OCI-LY1 (cell line): ENCODE results near the gene RAB40A.
"Not testable (repeated sequence)": the region's sequence is repeated elsewhere in the genome, so short reads cannot be mapped to it uniquely, and the experiment has no call there.

Experiments used
- H2AFZ ChIP-seq: fragments of 200-600 bp; sonication (generic), shearing (Covaris generic); 2 replicates; pipeline ENCODE4 v1.6.0; 2014; ENCODE audit warnings: antibody characterized with exemption, mild to moderate bottlenecking, low read length
- H3F3A ChIP-seq: fragments of 200-600 bp; sonication (generic), shearing (Covaris generic); 2 replicates; pipeline ENCODE4 v1.6.0; 2014; ENCODE audit warnings: mild to moderate bottlenecking, antibody characterized with exemption, low read length, moderate library complexity; ENCODE audit not compliant: insufficient read depth
- H3K27ac ChIP-seq: fragments of 200-600 bp; sonication (generic); 2 replicates; pipeline ENCODE4 v1.5.1; 2014; ENCODE audit warnings: low read length, mixed run types, mild to moderate bottlenecking, low read depth; ENCODE audit not compliant: poor library complexity, severe bottlenecking
- H3K27me3 ChIP-seq: fragments of 200-600 bp; sonication (generic); 2 replicates; pipeline ENCODE4 v1.6.0; 2014; ENCODE audit warnings: antibody characterized with exemption, mild to moderate bottlenecking, low read length, moderate library complexity; ENCODE audit not compliant: insufficient read depth
- H3K36me3 ChIP-seq: fragments of 200-600 bp; sonication (generic); 2 replicates; pipeline ENCODE4 v1.6.1; 2014; ENCODE audit warnings: mild to moderate bottlenecking, antibody characterized with exemption, low read length, moderate library complexity, mixed read lengths; ENCODE audit not compliant: insufficient read depth
- H3K4me1 ChIP-seq: fragments of 200-600 bp; sonication (generic); 2 replicates; pipeline ENCODE4 v1.5.1; 2014; ENCODE audit warnings: mild to moderate bottlenecking, low read length, moderate library complexity; ENCODE audit not compliant: insufficient read depth, severe bottlenecking
- H3K4me2 ChIP-seq: fragments of 200-600 bp; sonication (generic), shearing (Covaris generic); 2 replicates; pipeline ENCODE4 v1.6.1; 2014; ENCODE audit warnings: low read length
- H3K4me3 ChIP-seq: fragments of 200-600 bp; sonication (generic); 2 replicates; pipeline ENCODE4 v1.5.1; 2014; ENCODE audit warnings: low read length, low read depth, mild to moderate bottlenecking, mixed read lengths; ENCODE audit not compliant: poor library complexity, severe bottlenecking
- H3K79me2 ChIP-seq: fragments of 200-600 bp; shearing (Covaris generic); 2 replicates; pipeline ENCODE4 v1.6.1; 2016; ENCODE audit warnings: mixed run types, low read length, mixed read lengths; ENCODE audit not compliant: insufficient read depth
- H3K9ac ChIP-seq: fragments of 200-600 bp; sonication (generic), shearing (Covaris generic); 2 replicates; pipeline ENCODE4 v1.6.1; 2014; ENCODE audit warnings: mild to moderate bottlenecking, low read length, mixed read lengths
- H3K9me2 ChIP-seq: fragments of 200-600 bp; sonication (generic), shearing (Covaris generic); 2 replicates; pipeline ENCODE4 v1.6.1; 2014; ENCODE audit warnings: low read depth, mild to moderate bottlenecking, low read length, mixed read lengths
- H3K9me3 ChIP-seq: fragments of 200-600 bp; shearing (Covaris generic); 2 replicates; pipeline ENCODE4 v1.6.1; 2014; ENCODE audit warnings: low read length, mixed read lengths
- H4K20me1 ChIP-seq: fragments of 200-600 bp; sonication (generic), shearing (Covaris generic); 2 replicates; pipeline ENCODE4 v1.6.0; 2016; ENCODE audit warnings: mild to moderate bottlenecking, low read length; ENCODE audit not compliant: insufficient read depth
- EZH2 ChIP-seq: fragments of 200-600 bp; sonication (generic), shearing (Covaris generic); IDR thresholded peaks from 2 replicates; pipeline ENCODE4 v1.8.0; 2017; ENCODE audit warnings: borderline replicate concordance, mixed run types, mild to moderate bottlenecking, antibody characterized with exemption, low read length, moderate library complexity, mixed read lengths
- TF ChIP-seq, protein P1 (sequence below): fragments of 200-600 bp; sonication (generic), shearing (Covaris generic); IDR thresholded peaks from 2 replicates; pipeline ENCODE4 v1.5.1; 2017; ENCODE audit warnings: mild to moderate bottlenecking, antibody characterized with exemption, low read length, moderate library complexity, mixed read lengths

The RAB40A gene

DNA sequence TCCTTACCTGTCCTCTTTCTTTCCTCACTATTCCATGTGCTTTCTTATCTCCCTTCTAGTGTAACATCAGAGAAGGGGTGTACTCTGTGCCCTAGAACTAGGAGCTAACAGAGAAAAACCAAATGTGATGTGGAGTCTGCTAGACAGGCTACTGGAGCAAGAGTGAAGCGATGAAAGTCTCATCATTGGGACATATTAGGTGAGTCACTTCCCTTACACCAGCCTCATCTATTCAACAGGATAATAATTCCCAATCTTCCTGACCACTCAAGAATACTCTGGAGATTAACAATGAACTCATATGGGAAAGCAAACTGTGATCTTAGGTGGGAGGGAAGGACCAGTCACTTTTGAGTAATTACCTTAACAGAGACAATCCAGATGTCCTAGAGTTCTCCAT, 58.1 kb downstream of the RAB40A start:
- no peak overlapping the region for H3K4me2 ChIP-seq

DNA sequence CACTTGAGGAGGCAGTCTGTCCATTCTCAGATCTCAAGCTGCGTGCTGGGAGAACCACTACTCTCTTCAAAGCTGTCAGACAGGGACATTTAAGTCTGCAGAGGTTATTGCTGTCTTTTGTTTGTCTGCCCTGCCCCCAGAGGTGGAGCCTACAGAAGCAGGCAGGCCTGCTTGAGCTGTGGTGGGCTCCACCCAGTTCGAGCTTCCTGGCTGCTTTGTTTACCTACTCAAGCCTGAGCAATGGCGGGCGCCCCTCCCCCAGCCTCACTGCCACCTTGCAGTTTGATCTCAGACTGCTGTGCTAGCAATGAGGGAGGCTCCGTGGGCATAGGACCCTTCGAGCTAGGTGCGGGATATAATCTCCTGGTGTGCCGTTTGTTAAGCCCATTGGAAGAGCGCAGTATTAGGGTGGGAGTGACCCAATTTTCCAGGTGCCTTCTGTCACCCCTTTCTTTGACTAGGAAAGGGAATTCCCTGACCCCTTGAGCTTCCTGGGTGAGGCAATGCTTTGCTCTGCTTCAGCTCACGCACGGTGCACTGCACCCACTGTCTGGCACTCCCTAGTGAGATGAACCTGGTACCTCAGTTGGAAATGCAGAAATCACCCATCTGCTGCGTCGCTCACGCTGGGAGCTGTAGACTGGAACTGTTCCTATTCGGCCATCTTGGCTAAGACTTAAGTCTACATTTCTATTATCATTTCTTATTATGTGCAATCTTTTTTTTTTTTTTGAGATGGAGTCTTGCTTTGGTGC, 59.1 kb downstream of the RAB40A start:
- not testable (repeated sequence) for H3F3A ChIP-seq, H3K36me3 ChIP-seq, H2AFZ ChIP-seq, H3K4me1 ChIP-seq, H3K27ac ChIP-seq, H4K20me1 ChIP-seq, H3K9me2 ChIP-seq, H3K4me2 ChIP-seq, H3K9ac ChIP-seq, H3K79me2 ChIP-seq, H3K27me3 ChIP-seq, H3K9me3 ChIP-seq, H3K4me3 ChIP-seq

More for the DNA sequence above, 58.1 kb downstream of the RAB40A start:
- TF ChIP-seq, protein P1, sequence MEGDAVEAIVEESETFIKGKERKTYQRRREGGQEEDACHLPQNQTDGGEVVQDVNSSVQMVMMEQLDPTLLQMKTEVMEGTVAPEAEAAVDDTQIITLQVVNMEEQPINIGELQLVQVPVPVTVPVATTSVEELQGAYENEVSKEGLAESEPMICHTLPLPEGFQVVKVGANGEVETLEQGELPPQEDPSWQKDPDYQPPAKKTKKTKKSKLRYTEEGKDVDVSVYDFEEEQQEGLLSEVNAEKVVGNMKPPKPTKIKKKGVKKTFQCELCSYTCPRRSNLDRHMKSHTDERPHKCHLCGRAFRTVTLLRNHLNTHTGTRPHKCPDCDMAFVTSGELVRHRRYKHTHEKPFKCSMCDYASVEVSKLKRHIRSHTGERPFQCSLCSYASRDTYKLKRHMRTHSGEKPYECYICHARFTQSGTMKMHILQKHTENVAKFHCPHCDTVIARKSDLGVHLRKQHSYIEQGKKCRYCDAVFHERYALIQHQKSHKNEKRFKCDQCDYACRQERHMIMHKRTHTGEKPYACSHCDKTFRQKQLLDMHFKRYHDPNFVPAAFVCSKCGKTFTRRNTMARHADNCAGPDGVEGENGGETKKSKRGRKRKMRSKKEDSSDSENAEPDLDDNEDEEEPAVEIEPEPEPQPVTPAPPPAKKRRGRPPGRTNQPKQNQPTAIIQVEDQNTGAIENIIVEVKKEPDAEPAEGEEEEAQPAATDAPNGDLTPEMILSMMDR = no peak
- TF ChIP-seq EZH2 = no peak
- Histone ChIP-seq H2AFZ (no peak overlapping the region), H3K9me2 (no peaks in the 10 kb centered on the region), H3K36me3 (no peaks in the 10 kb centered on the region), H3K79me2 (no peaks in the 10 kb centered on the region), H3K27me3 (no peaks in the 10 kb centered on the region), H3F3A (no peaks in the 10 kb centered on the region), H4K20me1 (no peaks in the 10 kb centered on the region), H3K4me1 (peaks cover 6% of the 10 kb centered on the region), H3K4me3 (no peak overlapping the region), H3K9ac (no peak overlapping the region), H3K9me3 (no peaks in the 10 kb centered on the region), H3K27ac (no peak overlapping the region)

DNA sequence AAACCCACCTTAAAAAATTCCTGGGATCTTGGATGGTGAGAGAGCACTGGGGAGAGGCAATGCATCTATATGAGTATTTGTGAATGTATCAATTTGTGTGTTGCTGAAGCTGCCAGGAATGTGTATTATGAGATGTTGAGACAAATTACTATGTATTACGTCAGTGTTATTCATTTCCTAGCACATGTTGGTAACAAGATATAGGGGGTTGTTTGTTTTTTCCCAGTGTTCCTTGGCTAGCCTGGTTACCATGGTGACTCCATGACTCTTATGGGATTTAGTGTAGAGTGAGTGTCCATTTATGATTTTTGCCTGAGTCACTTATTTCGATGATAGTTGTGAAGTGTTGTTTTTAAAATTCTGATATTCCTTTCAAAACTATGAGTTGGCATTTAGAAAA, 65.6 kb downstream of the RAB40A start:
- no peak for TF ChIP-seq EZH2
- no peak overlapping the region for H3K9ac ChIP-seq

More for the DNA sequence above, 65.6 kb downstream of the RAB40A start:
- no peak overlapping the region for H3K4me3 ChIP-seq
- no peaks in the 10 kb centered on the region for H3K36me3 ChIP-seq
- H4K20me1 ChIP-seq = no peaks in the 10 kb centered on the region
- H3K79me2 ChIP-seq = no peaks in the 10 kb centered on the region
- H3F3A ChIP-seq = no peaks in the 10 kb centered on the region
- no peak overlapping the region for H3K27ac ChIP-seq
- H3K9me3 ChIP-seq = no peaks in the 10 kb centered on the region
- H3K9me2 ChIP-seq = no peaks in the 10 kb centered on the region
- H3K27me3 ChIP-seq = no peaks in the 10 kb centered on the region
- H3K4me2 ChIP-seq = no peak overlapping the region
- no peaks in the 10 kb centered on the region for H3K4me1 ChIP-seq
- H2AFZ ChIP-seq = no peak overlapping the region
